Skeletal muscle satellite cell (primary cell): Measurements from ENCODE around the gene UBXN10.
"Not testable (repeated sequence)": the region's sequence is repeated elsewhere in the genome, so short reads cannot be mapped to it uniquely, and the experiment has no call there.

Experiments used
- H3K27me3 ChIP-seq: 2 replicates; pipeline ENCODE4 v1.7.0; 2013; ENCODE audit warnings: low read length; ENCODE audit not compliant: control insufficient read depth, insufficient read depth
- H3K36me3 ChIP-seq: 2 replicates; pipeline ENCODE4 v1.7.0; 2013; ENCODE audit warnings: mild to moderate bottlenecking, control low read depth, low read length; ENCODE audit not compliant: insufficient read depth
- H3K4me1 ChIP-seq: 2 replicates; pipeline ENCODE4 v1.7.0; 2013; ENCODE audit warnings: low read length; ENCODE audit not compliant: control insufficient read depth, insufficient read depth
- H3K4me2 ChIP-seq: 2 replicates; pipeline ENCODE4 v1.7.0; 2013; ENCODE audit warnings: mild to moderate bottlenecking, low read length
- H3K4me3 ChIP-seq: 2 replicates; pipeline ENCODE4 v1.7.0; 2013; ENCODE audit warnings: low read length
- H3K9ac ChIP-seq: 2 replicates; pipeline ENCODE4 v1.7.0; 2013; ENCODE audit warnings: mild to moderate bottlenecking, low read depth, low read length, moderate library complexity
- H3K9me3 ChIP-seq: replicated peaks from 2 replicates; pipeline ENCODE4 v1.7.0; 2013; ENCODE audit warnings: mild to moderate bottlenecking, control low read depth, low read length

UBXN10 gene

DNA sequence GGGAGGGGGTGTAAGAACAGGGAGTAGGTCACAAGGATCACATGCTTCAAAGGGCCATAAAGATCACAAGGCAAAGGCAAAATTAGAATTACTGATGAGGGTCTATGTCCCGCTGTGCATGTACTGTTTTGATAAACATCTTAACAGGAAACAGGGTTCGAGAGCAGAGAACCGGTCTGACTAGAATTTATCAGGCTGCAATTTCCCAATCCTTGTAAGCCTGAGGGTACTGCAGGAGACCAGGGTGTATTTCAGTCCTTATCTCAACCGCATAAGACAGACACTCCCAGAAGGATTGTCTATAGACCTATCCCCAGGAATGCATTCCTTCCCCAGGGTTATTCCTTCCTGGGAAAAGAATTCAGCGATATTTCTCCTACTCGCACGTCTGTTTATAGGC is 46.7 kb downstream of the UBXN10 start:
- H3K4me3 ChIP-seq, H3K9me3 ChIP-seq, H3K36me3 ChIP-seq, H3K9ac ChIP-seq, H3K4me2 ChIP-seq, H3K4me1 ChIP-seq: not testable (repeated sequence)
- H3K27me3 ChIP-seq, result peaks cover 71% of the 10 kb centered on the region

DNA sequence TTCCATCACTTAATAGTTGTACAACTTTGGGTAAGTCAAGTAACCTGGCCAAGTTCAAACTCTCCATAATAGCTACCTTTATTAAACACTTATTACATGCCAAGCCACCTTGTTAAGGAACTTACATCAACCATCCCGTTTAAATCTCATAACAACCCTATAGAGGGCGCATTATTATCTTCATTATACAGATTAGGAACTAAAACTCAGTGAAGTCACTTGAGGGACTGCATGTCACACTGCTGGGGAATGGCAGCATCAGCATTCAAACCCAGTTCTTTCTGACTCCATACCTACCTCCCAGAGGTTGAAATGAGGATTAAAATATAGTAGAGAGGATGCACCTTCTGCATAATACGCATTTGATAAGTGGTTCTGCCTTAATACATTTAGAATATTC is 47.5 kb downstream of the UBXN10 start:
- Histone ChIP-seq H3K9ac (no peak overlapping the region), H3K4me3 (no peak overlapping the region), H3K4me2 (no peak overlapping the region), H3K36me3 (no peaks in the 10 kb centered on the region), H3K9me3 (no peaks in the 10 kb centered on the region), H3K4me1 (no peaks in the 10 kb centered on the region), H3K27me3 (peaks cover 64% of the 10 kb centered on the region)

DNA sequence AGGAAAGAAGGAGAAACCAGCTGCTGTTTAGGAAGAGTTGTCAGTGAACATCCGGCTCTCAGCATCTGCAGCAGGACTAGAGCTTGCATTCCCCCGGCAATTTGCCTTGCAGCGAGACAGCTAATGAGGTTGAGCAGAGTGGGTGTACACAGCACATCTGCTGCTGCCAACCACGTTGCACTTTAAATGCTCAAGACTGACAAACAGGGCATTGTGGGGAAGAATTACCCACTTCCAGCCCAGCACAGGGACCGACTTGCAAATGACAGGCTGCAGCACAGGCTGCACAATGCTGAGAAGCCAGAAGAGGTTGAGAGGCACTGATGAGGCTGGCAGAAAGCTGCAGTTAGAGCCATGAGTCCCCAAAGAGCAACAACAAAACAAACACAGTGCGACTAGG is 48.0 kb downstream of the UBXN10 start:
- H3K4me1 ChIP-seq, result no peaks in the 10 kb centered on the region
- H3K4me2 ChIP-seq, result no peak overlapping the region
- peaks cover 61% of the 10 kb centered on the region for H3K27me3 ChIP-seq
- no peaks in the 10 kb centered on the region for H3K9me3 ChIP-seq
- no peak overlapping the region for H3K9ac ChIP-seq
- no peaks in the 10 kb centered on the region for H3K36me3 ChIP-seq
- H3K4me3 ChIP-seq, result no peak overlapping the region

DNA sequence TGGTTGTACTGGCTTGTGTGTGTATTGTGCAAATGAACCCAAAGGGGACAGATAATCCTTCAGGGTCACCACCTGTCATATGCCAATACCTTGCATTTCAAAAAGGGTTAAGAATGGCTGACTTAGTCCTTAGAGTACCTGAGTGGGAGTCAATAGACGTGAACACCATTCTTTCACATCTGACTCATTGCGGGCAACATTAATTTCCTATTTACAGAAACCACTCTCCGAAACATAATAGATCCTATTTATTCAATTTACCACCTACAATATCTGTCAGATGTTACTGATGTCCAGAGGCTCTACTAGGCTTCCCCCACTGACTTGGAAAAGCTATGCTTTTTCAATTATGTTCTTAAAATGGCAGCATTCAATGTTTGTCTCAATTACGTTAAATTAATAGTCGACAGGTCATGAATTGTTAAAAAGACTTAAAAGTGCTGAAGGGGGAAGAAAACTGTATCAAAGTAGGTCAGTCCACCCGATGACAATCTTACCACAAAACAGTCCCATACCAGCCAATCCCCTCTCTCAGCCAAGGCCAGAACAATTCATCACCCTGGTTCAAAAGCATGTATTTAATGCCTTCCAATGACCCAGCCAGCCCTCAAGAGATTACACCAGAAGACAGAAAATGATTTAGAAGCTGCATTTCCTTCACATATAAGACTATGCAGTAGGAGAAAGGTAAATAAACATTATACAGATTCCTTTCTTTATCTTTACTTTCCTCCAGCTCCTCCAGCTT is 49.1 kb downstream of the UBXN10 start:
- Histone ChIP-seq H3K4me2 (no peak overlapping the region), H3K9me3 (no peaks in the 10 kb centered on the region), H3K4me1 (no peaks in the 10 kb centered on the region), H3K4me3 (no peak overlapping the region), H3K36me3 (no peaks in the 10 kb centered on the region), H3K27me3 (peaks cover 57% of the 10 kb centered on the region), H3K9ac (no peak overlapping the region)

DNA sequence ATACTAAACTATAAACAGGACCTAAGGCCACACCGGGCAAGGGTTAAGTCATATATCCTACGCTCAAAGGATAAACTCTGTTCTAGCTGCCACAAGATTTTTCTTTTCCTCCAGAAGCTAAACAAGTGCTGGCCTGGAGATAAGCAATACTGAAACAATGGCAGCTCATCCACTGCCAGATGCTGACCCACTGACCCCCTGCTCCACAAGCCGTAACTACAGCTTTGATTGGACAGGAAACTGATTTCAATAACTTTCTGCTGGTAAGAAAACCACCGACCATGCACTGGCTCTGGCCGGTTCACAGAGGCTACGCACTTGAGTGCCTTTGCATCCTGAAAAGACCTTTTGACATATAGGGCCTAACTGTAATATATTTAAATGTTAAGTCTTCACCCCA is 51.8 kb downstream of the UBXN10 start:
- Histone ChIP-seq H3K36me3 (no peaks in the 10 kb centered on the region), H3K27me3 (peaks cover 66% of the 10 kb centered on the region), H3K4me2 (no peak overlapping the region)

DNA sequence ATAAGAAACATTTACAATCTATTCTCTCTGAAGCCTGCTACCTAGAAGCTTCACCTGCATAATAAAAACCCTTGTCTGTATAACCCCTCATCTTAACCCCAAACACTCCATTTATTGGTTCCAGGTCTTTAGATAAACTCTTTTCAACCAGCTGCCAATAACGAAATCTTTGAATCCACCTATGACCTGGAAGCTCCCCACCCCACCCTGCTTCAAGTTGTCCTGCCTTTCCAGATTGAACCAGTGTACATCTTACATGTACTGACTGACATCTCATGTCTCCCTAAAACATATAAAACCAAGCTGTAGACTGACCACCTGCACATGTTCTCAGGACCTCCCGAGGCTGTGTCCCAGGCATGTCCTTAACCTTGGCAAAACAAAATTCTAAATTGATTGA is 54.1 kb downstream of the UBXN10 start:
- Histone ChIP-seq H3K9me3 (no peaks in the 10 kb centered on the region), H3K9ac (no peak overlapping the region), H3K4me3 (no peak overlapping the region), H3K4me1 (no peaks in the 10 kb centered on the region), H3K4me2 (no peak overlapping the region), H3K27me3 (peaks cover 53% of the 10 kb centered on the region), H3K36me3 (no peaks in the 10 kb centered on the region)

More for the DNA sequence above, 51.8 kb downstream of the UBXN10 start:
- no peaks in the 10 kb centered on the region for H3K9me3 ChIP-seq
- H3K9ac ChIP-seq, result no peak overlapping the region
- no peaks in the 10 kb centered on the region for H3K4me1 ChIP-seq
- no peak overlapping the region for H3K4me3 ChIP-seq

DNA sequence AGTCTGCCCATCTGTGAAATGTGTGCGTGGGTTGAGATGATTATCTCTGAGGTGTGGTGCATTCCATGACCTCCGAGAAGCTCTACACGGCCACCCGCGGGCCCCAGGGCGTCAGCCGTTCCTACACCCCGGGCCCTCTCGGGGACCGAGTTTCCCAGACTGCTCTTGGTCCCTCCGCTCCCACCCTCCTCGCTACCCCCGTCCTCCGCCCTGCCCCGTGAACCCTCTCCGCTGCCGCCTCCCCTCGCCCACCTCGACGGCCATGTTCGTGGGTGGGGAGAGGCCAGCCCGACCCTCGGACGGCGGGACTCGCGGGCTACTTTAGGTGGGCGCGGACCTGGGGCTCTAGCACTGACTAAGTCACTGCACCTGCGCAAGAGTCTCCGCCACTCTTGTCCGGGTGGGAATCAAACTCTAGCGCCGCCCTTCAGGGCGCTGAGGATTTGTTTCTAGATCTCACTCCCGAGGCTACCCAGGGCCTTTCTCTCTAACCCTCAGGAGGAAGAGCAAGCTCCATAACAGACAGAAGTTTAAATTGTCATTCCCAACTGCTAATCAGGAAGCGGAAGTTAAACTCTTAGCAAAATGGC is 57.1 kb downstream of the UBXN10 start:
- no peaks in the 10 kb centered on the region for H3K4me1 ChIP-seq
- no peaks in the 10 kb centered on the region for H3K9me3 ChIP-seq
- H3K36me3 ChIP-seq, result no peaks in the 10 kb centered on the region
- peaks cover 34% of the 10 kb centered on the region for H3K27me3 ChIP-seq
- no peak overlapping the region for H3K4me2 ChIP-seq
- H3K9ac ChIP-seq, result no peak overlapping the region
- H3K4me3 ChIP-seq, result no peak overlapping the region
